ENCODE measurements around the gene MUC13.

GRCh38 chr3:124928333-124929202 is 6.0 kb downstream of the MUC13 start:
- TF ChIP-seq USF1 (IDR thresholded peaks at IDR 0.05): no peak
- peak; percentile 80 for TF ChIP-seq RAD21 (IDR thresholded peaks at IDR 0.05; ENCODE audit: low read depth)
- TF ChIP-seq REST (IDR thresholded peaks at IDR 0.05; ENCODE audit: low read depth): no peak
- no peak for TF ChIP-seq YY1 (IDR thresholded peaks at IDR 0.05; ENCODE audit: low read depth)
- no peak for TF ChIP-seq ZBTB7A (IDR thresholded peaks at IDR 0.05; ENCODE audit: low read depth)
- no peak for TF ChIP-seq EGR1 (IDR thresholded peaks at IDR 0.05)
- TF ChIP-seq FOXM1 (IDR thresholded peaks at IDR 0.05; ENCODE audit: borderline replicate concordance, low read depth): no peak
- no peak for TF ChIP-seq TAF1 (IDR thresholded peaks at IDR 0.05; ENCODE audit: low read depth)
- no peak for TF ChIP-seq MAX (IDR thresholded peaks at IDR 0.05)
- TF ChIP-seq TCF12 (IDR thresholded peaks at IDR 0.05; ENCODE audit: low read depth): no peak
- no peak for TF ChIP-seq CEBPB (IDR thresholded peaks at IDR 0.05)

Measured in Ishikawa (cell line).